CD4-positive, alpha-beta T cell treated with Interleukin-4 for 4 hours (primary cell): ENCODE measurements around the gene PCDHB9.
"Not testable (repeated sequence)": the region's sequence is repeated elsewhere in the genome, so short reads cannot be mapped to it uniquely, and the experiment has no call there.

Experiments
- DNase-seq: peaks from one replicate; pipeline ENCODE4 v3.0.0-alpha.2; 2020

PCDHB9 gene

DNA sequence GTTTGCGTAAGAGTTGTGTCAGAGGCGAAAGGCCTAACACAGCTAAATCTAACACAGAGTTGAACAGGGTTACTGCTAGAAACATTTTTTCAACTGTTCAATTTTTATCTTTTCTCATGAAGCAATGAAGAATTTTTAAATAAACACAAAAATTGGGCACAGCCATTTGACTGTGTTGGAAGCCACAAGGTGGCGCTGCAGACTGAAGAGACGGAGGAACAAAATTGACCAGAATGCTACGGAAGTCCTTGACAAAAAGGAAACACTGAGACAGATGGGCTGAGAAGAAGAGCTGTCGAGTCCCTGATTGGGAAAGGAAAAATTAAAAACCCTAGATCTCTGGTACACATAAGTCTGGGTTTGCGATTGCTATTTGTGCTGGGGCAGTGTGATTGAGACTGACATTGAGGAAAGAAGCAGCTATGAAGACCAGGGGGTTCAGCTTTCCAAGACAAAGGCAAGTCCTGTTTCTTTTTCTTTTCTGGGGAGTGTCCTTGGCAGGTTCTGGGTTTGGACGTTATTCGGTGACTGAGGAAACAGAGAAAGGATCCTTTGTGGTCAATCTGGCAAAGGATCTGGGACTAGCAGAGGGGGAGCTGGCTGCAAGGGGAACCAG is at the start of gene PCDHB9:
Gene PCDHB9, plus strand, starts transcription at position 265 of the 616 bp plus-strand sequence. Its CDS starts 158 bp downstream, at position 423.
- DNase-seq, result peak; percentile 19

DNA sequence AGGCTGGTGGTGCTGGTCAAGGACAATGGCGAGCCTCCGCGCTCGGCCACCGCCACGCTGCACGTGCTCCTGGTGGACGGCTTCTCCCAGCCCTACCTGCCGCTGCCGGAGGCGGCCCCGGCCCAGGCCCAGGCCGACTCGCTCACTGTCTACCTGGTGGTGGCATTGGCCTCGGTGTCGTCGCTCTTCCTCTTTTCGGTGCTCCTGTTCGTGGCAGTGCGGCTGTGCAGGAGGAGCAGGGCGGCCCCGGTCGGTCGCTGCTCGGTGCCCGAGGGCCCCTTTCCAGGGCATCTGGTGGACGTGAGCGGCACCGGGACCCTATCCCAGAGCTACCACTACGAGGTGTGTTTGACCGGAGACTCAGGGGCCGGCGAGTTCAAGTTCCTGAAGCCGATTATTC is 49.6 kb upstream of the PCDHB9 start:
- DNase-seq, result not testable (repeated sequence)

DNA sequence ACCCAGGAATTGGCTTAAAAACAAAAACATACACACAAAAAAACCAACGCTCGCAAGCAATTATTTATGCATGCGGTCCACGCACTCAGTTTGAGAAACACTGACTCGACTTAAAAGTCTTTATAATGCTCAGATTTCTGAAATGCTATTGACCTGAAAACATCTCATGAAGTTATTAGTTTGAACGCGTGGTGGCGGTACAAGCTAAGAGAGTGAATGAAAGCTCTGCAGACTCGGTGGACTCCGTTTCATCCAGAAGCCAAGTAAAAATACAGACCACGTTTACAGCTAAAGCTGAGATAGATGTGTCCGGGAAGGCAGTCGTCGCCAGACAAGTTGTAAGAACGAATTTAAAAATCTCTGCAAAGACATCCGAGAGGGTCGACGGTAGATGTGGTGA is 37.1 kb upstream of the PCDHB9 start, which contains the start of gene PCDHB6:
Gene PCDHB6, plus strand, starts transcription at position 246 of the 400 bp plus-strand sequence. CDS start 201 bp downstream, outside the sequence.
- DNase-seq, result no peak

DNA sequence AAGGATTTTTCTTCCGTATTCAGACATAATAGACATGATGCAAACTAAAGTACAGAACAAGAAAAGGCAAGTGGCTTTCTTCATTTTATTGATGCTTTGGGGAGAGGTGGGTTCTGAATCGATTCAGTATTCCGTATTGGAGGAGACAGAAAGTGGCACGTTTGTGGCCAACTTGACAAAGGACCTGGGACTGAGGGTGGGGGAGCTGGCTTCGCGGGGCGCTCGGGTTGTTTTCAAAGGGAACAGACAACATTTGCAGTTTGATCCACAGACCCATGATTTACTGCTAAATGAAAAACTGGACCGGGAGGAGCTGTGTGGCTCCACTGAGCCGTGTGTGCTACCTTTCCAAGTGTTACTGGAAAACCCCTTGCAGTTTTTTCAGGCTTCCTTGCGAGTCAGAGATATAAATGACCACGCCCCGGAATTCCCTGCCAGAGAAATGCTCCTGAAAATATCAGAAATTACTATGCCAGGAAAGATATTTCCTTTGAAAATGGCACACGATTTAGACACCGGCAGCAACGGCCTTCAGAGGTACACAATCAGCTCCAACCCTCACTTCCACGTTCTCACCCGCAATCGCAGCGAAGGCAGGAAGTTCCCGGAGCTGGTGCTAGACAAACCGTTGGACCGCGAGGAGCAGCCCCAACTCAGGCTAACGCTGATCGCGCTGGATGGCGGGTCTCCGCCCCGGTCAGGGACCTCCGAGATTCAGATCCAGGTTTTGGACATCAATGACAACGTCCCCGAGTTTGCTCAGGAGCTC is 36.6 kb upstream of the PCDHB9 start:
- no peak for DNase-seq

DNA sequence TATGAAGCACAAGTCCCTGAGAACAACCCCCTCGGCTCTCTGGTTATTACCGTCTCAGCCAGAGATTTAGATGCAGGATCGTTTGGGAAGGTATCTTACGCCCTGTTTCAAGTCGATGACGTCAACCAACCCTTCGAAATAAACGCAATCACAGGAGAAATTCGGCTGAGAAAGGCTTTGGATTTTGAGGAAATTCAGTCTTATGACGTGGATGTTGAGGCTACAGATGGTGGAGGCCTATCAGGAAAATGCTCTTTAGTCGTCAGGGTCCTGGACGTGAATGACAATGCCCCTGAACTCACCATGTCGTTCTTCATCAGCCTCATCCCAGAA is 36.0 kb upstream of the PCDHB9 start:
- no peak for DNase-seq

DNA sequence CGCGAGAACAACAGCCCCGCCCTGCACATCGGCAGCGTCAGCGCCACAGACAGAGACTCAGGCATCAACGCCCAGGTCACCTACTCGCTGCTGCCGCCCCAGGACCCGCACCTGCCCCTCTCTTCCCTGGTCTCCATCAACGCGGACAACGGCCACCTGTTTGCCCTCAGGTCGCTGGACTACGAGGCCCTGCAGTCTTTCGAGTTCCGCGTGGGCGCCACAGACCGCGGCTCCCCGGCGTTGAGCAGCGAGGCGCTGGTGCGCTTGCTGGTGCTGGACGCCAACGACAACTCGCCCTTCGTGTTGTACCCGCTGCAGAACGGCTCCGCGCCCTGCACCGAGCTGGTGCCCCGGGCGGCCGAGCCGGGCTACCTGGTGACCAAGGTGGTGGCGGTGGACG is 35.3 kb upstream of the PCDHB9 start:
- DNase-seq, result not testable (repeated sequence)

DNA sequence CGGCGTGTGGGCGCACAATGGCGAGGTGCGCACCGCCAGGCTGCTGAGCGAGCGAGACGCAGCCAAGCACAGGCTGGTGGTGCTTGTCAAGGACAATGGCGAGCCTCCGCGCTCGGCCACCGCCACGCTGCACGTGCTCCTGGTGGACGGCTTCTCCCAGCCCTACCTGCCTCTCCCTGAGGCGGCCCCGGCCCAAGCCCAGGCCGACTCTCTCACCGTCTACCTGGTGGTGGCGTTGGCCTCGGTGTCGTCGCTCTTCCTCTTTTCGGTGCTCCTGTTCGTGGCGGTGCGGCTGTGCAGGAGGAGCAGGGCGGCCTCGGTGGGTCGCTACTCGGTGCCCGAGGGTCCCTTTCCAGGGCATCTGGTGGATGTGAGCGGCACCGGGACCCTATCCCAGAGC is 34.9 kb upstream of the PCDHB9 start:
- not testable (repeated sequence) for DNase-seq

DNA sequence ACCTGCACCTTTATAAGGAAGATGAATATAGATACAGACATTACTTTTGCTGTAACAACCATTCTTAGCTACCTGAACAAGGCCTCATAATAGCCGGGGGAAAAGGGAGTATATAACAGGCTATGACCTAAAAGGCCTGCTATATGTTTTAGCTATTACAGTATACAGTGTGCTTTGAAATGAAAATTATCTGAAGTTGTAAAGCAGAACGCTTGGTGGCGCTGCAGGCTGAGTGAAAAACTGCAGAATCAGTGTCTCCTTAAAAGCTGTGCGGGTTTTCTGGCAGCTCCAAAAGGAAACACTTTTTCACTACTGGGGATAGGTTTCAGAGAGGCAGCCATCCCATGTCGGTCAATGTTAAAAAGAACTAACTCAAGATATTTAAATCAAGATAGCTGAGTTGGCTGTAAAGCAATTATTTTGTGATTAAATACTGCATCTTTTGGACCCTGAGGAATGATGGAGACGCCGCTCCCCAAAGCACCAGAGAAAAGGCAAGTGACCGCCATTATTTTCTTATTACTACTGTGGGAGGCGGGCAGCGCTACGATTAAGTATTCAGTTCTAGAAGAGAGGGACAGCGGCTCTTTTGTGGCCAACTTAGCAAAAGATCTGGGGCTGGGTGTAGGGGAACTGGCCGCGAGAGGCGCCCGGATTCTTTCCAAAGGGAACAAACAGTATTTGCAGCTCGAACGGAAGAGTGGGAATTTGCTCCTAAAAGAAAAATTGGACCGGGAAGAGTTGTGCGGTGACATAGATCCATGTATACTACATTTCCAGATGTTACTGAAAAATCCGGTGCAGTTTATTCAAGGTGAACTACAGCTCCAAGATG is 31.2 kb upstream of the PCDHB9 start:
- DNase-seq, result no peak

DNA sequence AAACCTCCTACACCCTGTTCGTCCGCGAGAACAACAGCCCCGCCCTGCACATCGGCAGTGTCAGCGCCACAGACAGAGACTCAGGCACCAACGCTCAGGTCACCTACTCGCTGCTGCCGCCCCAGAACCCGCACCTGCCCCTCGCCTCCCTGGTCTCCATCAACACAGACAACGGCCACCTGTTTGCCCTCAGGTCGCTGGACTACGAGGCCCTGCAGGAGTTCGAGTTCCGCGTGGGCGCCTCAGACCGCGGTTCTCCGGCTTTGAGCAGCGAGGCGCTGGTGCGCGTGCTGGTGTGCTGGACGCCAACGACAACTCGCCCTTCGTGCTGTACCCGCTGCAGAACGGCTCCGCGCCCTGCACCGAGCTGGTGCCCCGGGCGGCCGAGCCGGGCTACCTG is 29.6 kb upstream of the PCDHB9 start:
- not testable (repeated sequence) for DNase-seq

DNA sequence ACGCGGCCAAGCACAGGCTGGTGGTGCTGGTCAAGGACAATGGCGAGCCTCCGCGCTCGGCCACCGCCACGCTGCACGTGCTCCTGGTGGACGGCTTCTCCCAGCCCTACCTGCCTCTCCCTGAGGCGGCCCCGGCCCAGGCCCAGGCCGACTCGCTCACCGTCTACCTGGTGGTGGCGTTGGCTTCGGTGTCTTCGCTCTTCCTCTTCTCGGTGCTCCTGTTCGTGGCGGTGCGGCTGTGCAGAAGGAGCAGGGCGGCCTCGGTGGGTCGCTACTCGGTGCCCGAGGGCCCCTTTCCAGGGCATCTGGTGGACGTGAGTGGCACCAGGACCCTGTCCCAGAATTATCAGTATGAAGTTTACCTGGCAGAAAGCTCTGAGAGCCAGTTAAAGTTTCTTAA is 29.1 kb upstream of the PCDHB9 start:
- not testable (repeated sequence) for DNase-seq

DNA sequence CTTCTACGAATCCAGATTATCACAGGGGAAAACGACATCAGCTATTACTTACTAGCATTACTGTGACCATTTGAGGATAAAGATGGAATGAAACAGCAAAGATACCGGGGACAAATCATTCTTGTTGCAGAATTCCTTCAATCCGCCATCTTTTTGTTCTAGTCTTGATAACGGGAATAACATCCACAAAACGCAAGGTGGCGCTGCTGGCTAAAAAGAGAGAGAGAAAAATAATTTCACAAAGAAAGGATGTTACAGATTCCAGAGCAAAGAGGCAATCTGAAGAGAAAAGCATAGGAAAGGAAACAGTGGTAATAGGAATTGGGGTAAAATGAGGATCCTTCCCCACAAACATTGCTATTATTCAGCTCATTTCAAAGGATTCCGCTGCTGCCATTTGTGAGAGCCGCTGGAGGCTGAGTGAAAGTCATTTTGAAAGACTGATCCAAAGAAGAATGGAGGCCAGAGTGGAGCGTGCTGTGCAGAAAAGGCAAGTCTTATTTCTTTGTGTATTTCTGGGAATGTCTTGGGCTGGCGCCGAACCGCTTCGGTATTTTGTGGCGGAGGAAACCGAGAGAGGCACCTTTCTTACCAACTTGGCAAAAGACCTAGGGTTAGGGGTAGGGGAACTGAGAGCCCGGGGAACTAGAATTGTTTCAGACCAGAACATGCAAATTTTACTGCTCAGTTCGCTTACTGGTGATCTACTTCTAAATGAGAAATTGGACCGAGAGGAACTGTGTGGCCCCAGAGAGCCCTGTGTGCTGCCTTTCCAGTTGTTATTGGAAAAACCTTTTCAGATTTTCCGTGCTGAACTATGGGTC is 14.4 kb upstream of the PCDHB9 start, which contains the start of gene PCDHB7:
Gene PCDHB7, plus strand, starts transcription at position 264 of the 824 bp plus-strand sequence. Its CDS starts 192 bp downstream, at position 456.
- peak; percentile 13 for DNase-seq

DNA sequence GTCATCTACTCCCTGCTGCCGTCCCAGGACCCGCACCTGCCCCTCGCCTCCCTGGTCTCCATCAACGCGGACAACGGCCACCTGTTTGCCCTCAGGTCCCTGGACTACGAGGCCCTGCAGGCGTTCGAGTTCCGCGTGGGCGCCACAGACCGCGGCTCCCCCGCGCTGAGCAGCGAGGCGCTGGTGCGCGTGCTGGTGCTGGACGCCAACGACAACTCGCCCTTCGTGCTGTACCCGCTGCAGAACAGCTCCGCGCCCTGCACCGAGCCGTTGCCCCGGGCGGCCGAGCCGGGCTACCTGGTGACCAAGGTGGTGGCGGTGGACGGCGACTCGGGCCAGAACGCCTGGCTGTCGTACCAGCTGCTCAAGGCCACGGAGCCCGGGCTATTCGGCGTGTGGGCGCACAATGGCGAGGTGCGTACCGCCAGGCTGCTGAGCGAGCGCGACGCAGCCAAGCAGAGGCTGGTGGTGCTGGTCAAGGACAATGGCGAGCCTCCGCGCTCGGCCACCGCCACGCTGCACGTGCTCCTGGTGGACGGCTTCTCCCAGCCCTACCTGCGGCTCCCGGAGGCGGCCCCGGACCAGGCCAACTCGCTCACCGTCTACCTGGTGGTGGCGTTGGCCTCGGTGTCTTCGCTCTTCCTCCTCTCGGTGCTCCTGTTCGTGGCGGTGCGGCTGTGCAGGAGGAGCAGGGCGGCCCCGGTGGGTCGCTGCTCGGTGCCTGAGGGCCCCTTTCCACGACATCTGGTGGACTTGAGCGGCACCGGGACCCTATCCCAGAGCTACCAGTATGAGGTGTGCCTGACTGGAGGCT is 12.5 kb upstream of the PCDHB9 start:
- DNase-seq, result not testable (repeated sequence)

DNA sequence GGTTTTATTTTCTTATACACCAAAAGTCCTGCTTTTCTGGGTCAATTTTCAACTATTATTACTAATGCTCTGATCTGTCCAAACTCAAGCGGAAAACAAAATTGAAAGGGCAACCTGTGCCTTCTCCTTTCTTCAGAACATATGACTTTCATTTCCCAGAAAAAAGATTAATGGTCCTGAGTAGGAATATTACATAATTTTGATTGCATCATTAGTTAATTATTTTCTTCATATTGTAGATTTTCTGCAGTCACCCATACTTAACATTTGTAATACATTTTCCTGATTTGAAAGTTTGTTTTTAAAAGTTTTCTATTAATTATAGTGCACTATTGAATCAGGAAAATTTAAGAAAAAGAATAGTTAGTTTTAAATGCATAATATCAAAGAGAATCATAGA is 11.0 kb upstream of the PCDHB9 start:
- no peak for DNase-seq

DNA sequence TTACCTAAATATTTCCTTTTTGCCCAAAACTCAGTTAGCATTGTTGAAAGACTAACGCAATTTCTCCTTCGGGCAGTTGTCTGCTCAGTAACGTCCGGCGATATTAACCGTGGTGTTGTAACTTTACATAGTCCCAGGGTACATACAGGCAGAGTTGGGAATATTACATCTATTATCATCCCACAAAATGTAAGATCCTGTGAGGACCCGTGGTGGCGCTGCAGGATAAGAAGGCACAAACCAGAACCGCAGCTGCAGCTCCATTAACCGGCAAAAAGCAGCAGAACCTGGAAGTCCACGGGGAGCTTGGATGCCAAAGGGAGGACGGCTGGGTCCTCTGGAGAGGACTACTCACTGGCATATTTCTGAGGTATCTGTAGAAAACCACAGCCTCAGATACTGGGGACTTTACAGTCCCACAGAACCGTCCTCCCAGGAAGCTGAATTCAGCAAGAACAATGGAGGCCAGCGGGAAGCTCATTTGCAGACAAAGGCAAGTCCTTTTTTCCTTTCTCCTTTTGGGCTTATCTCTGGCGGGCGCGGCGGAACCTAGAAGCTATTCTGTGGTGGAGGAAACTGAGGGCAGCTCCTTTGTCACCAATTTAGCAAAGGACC is 9.3 kb upstream of the PCDHB9 start, which contains the start of gene PCDHB8:
Gene PCDHB8, plus strand, starts transcription at position 214 of the 615 bp plus-strand sequence. Its CDS starts 245 bp downstream, at position 459.
- not testable (repeated sequence) for DNase-seq

DNA sequence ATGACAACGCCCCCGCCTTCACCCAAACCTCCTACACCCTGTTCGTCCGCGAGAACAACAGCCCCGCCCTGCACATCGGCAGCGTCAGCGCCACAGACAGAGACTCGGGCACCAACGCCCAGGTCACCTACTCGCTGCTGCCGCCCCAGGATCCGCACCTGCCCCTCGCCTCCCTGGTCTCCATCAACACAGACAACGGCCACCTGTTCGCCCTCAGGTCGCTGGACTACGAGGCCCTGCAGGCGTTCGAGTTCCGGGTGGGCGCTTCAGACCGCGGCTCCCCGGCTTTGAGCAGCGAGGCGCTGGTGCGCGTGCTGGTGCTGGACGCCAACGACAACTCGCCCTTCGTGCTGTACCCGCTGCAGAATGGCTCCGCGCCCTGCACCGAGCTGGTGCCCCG is 7.6 kb upstream of the PCDHB9 start:
- DNase-seq, result not testable (repeated sequence)

DNA sequence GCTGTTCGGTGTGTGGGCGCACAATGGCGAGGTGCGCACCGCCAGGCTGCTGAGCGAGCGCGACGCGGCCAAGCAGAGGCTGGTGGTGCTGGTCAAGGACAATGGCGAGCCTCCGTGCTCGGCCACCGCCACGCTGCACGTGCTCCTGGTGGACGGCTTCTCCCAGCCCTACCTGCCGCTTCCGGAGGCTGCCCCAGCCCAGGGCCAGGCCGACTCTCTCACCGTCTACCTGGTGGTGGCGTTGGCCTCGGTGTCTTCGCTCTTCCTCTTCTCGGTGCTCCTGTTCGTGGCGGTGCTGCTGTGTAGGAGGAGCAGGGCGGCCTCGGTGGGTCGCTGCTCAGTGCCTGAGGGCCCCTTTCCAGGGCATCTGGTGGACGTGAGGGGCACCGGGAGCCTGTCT is 7.1 kb upstream of the PCDHB9 start:
- DNase-seq, result not testable (repeated sequence)

DNA sequence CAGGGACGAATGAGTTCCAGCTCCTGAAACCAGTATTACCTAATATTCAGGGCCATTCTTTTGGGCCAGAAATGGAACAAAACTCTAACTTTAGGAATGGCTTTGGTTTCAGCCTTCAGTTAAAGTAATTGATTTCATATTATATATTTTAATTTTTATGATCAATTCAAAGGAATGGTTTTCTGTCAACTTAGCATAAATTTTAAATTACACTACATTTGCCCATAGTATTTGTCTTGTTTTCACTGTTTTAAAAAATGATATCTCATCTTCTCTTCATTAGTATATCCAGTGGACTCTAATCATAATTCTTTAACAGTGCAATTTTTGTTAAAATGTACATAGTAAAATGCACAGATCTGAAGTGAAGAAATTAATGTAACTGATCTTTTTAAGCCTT is 6.6 kb upstream of the PCDHB9 start:
- no peak for DNase-seq

DNA sequence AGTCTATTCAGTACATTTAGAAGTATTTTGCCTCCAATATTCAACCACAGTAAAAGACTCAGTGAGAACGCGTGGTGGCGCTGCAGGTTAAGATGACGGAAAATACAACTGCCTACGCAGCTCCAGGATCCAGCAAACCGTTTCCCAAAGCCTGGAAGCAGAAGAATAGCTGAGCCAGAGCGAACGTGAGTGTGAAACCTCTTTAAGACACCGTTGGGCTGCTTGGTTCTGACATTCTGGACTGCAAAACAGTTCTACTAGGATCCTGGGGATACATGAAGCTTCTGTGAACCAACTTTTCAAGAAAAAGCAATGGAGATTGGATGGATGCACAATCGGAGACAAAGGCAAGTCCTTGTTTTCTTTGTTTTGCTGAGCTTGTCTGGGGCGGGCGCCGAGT is 4.7 kb upstream of the PCDHB9 start, which contains the start of gene PCDHB16:
Gene PCDHB16, plus strand, starts transcription at position 140 of the 400 bp plus-strand sequence. Its CDS starts 173 bp downstream, at position 313.
- no peak for DNase-seq

DNA sequence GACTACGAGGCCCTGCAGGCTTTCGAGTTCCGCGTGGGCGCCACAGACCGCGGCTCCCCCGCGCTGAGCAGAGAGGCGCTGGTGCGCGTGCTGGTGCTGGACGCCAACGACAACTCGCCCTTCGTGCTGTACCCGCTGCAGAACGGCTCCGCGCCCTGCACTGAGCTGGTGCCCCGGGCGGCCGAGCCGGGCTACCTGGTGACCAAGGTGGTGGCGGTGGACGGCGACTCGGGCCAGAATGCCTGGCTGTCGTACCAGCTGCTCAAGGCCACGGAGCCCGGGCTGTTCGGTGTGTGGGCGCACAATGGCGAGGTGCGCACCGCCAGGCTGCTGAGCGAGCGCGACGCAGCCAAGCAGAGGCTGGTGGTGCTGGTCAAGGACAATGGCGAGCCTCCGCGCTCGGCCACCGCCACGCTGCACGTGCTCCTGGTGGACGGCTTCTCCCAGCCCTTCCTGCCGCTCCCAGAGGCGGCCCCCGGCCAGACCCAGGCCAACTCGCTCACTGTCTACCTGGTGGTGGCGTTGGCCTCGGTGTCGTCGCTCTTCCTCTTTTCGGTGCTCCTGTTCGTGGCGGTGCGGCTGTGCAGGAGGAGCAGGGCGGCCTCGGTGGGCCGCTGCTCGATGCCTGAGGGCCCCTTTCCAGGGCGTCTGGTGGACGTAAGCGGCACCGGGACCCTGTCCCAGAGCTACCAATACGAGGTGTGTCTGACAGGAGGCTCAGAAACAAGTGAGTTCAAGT is 2.7 kb upstream of the PCDHB9 start:
- not testable (repeated sequence) for DNase-seq

DNA sequence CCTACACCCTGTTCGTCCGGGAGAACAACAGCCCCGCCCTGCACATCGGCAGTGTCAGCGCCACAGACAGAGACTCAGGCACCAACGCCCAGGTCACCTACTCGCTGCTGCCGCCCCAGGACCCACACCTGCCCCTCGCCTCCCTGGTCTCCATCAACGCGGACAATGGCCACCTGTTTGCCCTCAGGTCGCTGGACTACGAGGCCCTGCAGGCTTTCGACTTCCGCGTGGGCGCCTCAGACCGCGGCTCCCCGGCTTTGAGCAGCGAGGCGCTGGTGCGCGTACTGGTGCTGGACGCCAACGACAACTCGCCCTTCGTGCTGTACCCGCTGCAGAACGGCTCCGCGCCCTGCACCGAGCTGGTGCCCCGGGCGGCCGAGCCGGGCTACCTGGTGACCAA is 1.7 kb downstream of the PCDHB9 start:
- not testable (repeated sequence) for DNase-seq
